SKM-1 treated with dmso at 0.1 percent for 144 hours (cell line): ENCODE results near the gene TIGD3.
"Not testable (repeated sequence)": the region's sequence is repeated elsewhere in the genome, so short reads cannot be mapped to it uniquely, and the experiment has no call there.

ENCODE experiments used
- DNase-seq: peaks from one replicate; lab custom pipeline; 2025; ENCODE audit not compliant: unreplicated experiment; lab: John Stamatoyannopoulos, UW

TIGD3 gene

GRCh38 chr11:65325435-65325834, 29.1 kb upstream of the TIGD3 start:
- DNase-seq: no peak

GRCh38 chr11:65327021-65327420, 27.5 kb upstream of the TIGD3 start:
- DNase-seq: no peak

- no peak for DNase-seq
Observed at GRCh38 chr11:65329478-65329877, 25.1 kb upstream of the TIGD3 start.

GRCh38 chr11:65329944-65330403, 24.6 kb upstream of the TIGD3 start:
- DNase-seq: peak; percentile 55

GRCh38 chr11:65330544-65330943, 24.0 kb upstream of the TIGD3 start:
- no peak for DNase-seq

- DNase-seq: not testable (repeated sequence)
Observed at GRCh38 chr11:65332591-65332990, 22.0 kb upstream of the TIGD3 start.

GRCh38 chr11:65334696-65335295, 19.8 kb upstream of the TIGD3 start:
- DNase-seq: no peak

- no peak for DNase-seq
Observed at GRCh38 chr11:65338676-65339075, 15.9 kb upstream of the TIGD3 start.

- DNase-seq: no peak
Observed at GRCh38 chr11:65340226-65340625, 14.3 kb upstream of the TIGD3 start.

- DNase-seq: no peak
Observed at GRCh38 chr11:65341856-65342255, 12.7 kb upstream of the TIGD3 start.

- DNase-seq: no peak
Observed at GRCh38 chr11:65351511-65351910, 3.0 kb upstream of the TIGD3 start.

- DNase-seq: no peak
Observed at GRCh38 chr11:65352783-65353182, 1.8 kb upstream of the TIGD3 start.

GRCh38 chr11:65353376-65353775, 1.2 kb upstream of the TIGD3 start:
- DNase-seq: no peak

GRCh38 chr11:65353900-65354264, 669 bp upstream of the TIGD3 start:
- no peak for DNase-seq

GRCh38 chr11:65355013-65355775, 643 bp downstream of the TIGD3 start:
- peak; percentile 56 for DNase-seq

GRCh38 chr11:65355776-65356393, 1.3 kb downstream of the TIGD3 start:
- no peak for DNase-seq

- DNase-seq: no peak
Observed at GRCh38 chr11:65356394-65356972, 1.9 kb downstream of the TIGD3 start.

GRCh38 chr11:65357856-65358356, 3.4 kb downstream of the TIGD3 start:
- no peak for DNase-seq

- DNase-seq: peak; percentile 75
Observed at GRCh38 chr11:65362320-65362931, 7.9 kb downstream of the TIGD3 start.

GRCh38 chr11:65362966-65363365, 8.4 kb downstream of the TIGD3 start:
- DNase-seq: no peak

GRCh38 chr11:65363770-65364169, 9.2 kb downstream of the TIGD3 start:
- DNase-seq: no peak
